GM23248 (cell line): Measurements from ENCODE around the gene GASK1A. TPM values are rescaled to one million over a fixed set of nuclear protein-coding genes. Genes with fewer than 3 reads are reported as not detected.
A peak's percentile ranks its signal among the peaks of the same experiment; 100 is the strongest.

ENCODE experiments used
- DNase-seq: peaks from one replicate; pipeline ENCODE4 v3.0.0-alpha.2; 2015
- H2AFZ ChIP-seq: fragments of 200-600 bp; sonication (generic); 2 replicates; pipeline ENCODE4 v1.6.1; 2016; ENCODE audit warnings: antibody characterized with exemption
- H3F3A ChIP-seq: fragments of 200-600 bp; sonication (generic); 2 replicates; pipeline ENCODE4 v1.6.1; 2016; ENCODE audit warnings: mild to moderate bottlenecking, antibody characterized with exemption, mixed run types; ENCODE audit not compliant: insufficient read depth
- H3K27ac ChIP-seq: fragments of 200-600 bp; sonication (generic); 2 replicates; pipeline ENCODE4 v1.5.1; 2016; ENCODE audit warnings: mild to moderate bottlenecking
- H3K27me3 ChIP-seq: fragments of 200-600 bp; sonication (generic); replicated peaks from 2 replicates; pipeline ENCODE4 v1.6.1; 2016; ENCODE audit warnings: mild to moderate bottlenecking; ENCODE audit not compliant: insufficient read depth
- H3K36me3 ChIP-seq: fragments of 200-600 bp; sonication (generic); 2 replicates; pipeline ENCODE4 v1.6.1; 2016; ENCODE audit warnings: low read depth, mild to moderate bottlenecking
- H3K4me1 ChIP-seq: fragments of 200-600 bp; sonication (generic); 2 replicates; pipeline ENCODE4 v1.6.1; 2016; ENCODE audit warnings: mild to moderate bottlenecking; ENCODE audit not compliant: insufficient read depth
- H3K4me2 ChIP-seq: fragments of 200-600 bp; sonication (generic); one replicate; pipeline ENCODE4 v1.6.1; 2016; ENCODE audit warnings: mild to moderate bottlenecking; ENCODE audit not compliant: unreplicated experiment
- H3K4me3 ChIP-seq: fragments of 200-600 bp; sonication (generic); 2 replicates; pipeline ENCODE4 v1.5.1; 2016; ENCODE audit warnings: mild to moderate bottlenecking
- H3K79me2 ChIP-seq: fragments of 200-600 bp; sonication (generic); 2 replicates; pipeline ENCODE4 v1.6.1; 2016; ENCODE audit warnings: mild to moderate bottlenecking; ENCODE audit not compliant: insufficient read depth
- H3K9ac ChIP-seq: fragments of 200-600 bp; sonication (generic); 2 replicates; pipeline ENCODE4 v1.6.1; 2016; ENCODE audit warnings: mild to moderate bottlenecking
- H3K9me2 ChIP-seq: fragments of 200-600 bp; sonication (generic); 2 replicates; pipeline ENCODE4 v1.6.1; 2016; ENCODE audit warnings: mixed run types, mild to moderate bottlenecking, moderate library complexity; ENCODE audit not compliant: insufficient read depth
- H3K9me3 ChIP-seq: fragments of 200-600 bp; sonication (generic); one replicate; pipeline ENCODE4 v1.6.1; 2017; ENCODE audit warnings: low read depth
- H4K20me1 ChIP-seq: fragments of 200-600 bp; sonication (generic); 2 replicates; pipeline ENCODE4 v1.6.0; 2016; ENCODE audit not compliant: insufficient read depth
- EZH2 ChIP-seq: fragments of 200-600 bp; sonication (generic); IDR thresholded peaks from 2 replicates; pipeline ENCODE4 v1.6.1; 2018; ENCODE audit warnings: antibody characterized with exemption, mild to moderate bottlenecking; ENCODE audit not compliant: insufficient read depth, poor library complexity, severe bottlenecking
- EZH2phosphoT487 ChIP-seq: fragments of 200-600 bp; sonication (generic); IDR thresholded peaks from 2 replicates; pipeline ENCODE4 v1.6.1; 2018; ENCODE audit warnings: antibody characterized with exemption, moderate library complexity, mild to moderate bottlenecking, low read depth; ENCODE audit not compliant: insufficient read depth
- WGBS, 2 experiments: methylation state at CpG; one replicate each; pipeline ENCODE4 v1.1.6; 2015 to 2017; ENCODE audit warnings: low lambda C conversion rate in 2 of 2, low coverage in 1 of 2; ENCODE audit errors: missing lambda C conversion rate in 2 of 2; 5-methylcytosine and 5-hydroxymethylcytosine counted together
- in situ Hi-C: fragments of 300-500 bp; cut with MboI; formaldehyde crosslinking; loops from 2 replicates; pipeline ENCODE4 v1.15.0; 2020
- polyA plus RNA-seq: library from polyadenylated mRNA; unstranded; fragments of >200 nt; fragmentation: Nextera tagmentation; extraction: Ambion mirVana; gene quantifications from 2 replicates; pipeline ENCODE4 v1.2.1, GENCODE V29; 2016
- total RNA-seq: library from RNA; depleted of rRNA; stranded (reverse); fragments of >200 nt; shearing (Covaris generic); gene quantifications from 2 replicates; pipeline ENCODE4 v1.2.3, GENCODE V29; 2014

Gene GASK1A
- total and polyA plus RNA-seq, 2 experiments from 2014 or later, result 0.08 to 1.8 TPM

GRCh38 chr3:43006825-43007224 is 27.7 kb downstream of the GASK1A start:
- Histone ChIP-seq H3K79me2 (no peaks in the 10 kb centered on the region), H3K9me2 (no peaks in the 10 kb centered on the region)
- 82 to 90% methylated on average over 2 of the region's 2 CpGs for WGBS, 2 experiments

GRCh38 chr3:43009547-43009946 is 30.4 kb downstream of the GASK1A start:
- no peaks in the 10 kb centered on the region for H3K36me3 ChIP-seq
- no peaks in the 10 kb centered on the region; the same call in 1 of the 2 replicates for H3F3A ChIP-seq
- H4K20me1 ChIP-seq, result no peaks in the 10 kb centered on the region
- WGBS, 2 experiments, result 63 to 79% methylated on average over 3 of the region's 3 CpGs
- no peak overlapping the region for H3K27ac ChIP-seq
- no peak for DNase-seq
- H3K9me3 ChIP-seq, result no peaks in the 10 kb centered on the region
- no peaks in the 10 kb centered on the region for H3K79me2 ChIP-seq
- in situ Hi-C loops, result no loop called here
- TF ChIP-seq EZH2phosphoT487, result no peak
- TF ChIP-seq EZH2, result no peak
- no peak overlapping the region for H3K4me3 ChIP-seq
- H2AFZ ChIP-seq, result no peak overlapping the region
- H3K9me2 ChIP-seq, result no peaks in the 10 kb centered on the region
- no peaks in the 10 kb centered on the region for H3K27me3 ChIP-seq
- H3K4me1 ChIP-seq, result peaks cover 4% of the 10 kb centered on the region
- no peak overlapping the region for H3K4me2 ChIP-seq
- no peak overlapping the region for H3K9ac ChIP-seq

More at GRCh38 chr3:43006825-43007224, 27.7 kb downstream of the GASK1A start:
- no peak overlapping the region for H3K4me2 ChIP-seq
- in situ Hi-C loops, result no loop called here
- peaks cover 20% of the 10 kb centered on the region for H3K4me1 ChIP-seq
- DNase-seq, result peak; percentile 8
- H3K27ac ChIP-seq, result no peak overlapping the region
- H2AFZ ChIP-seq, result no peak overlapping the region
- H3K9ac ChIP-seq, result no peak overlapping the region
- H3K27me3 ChIP-seq, result no peaks in the 10 kb centered on the region
- H3K9me3 ChIP-seq, result no peaks in the 10 kb centered on the region
- H3K4me3 ChIP-seq, result no peak overlapping the region
- TF ChIP-seq EZH2, result no peak
- TF ChIP-seq EZH2phosphoT487, result no peak
- peaks cover 5% of the 10 kb centered on the region; the same call in 1 of the 2 replicates for H3F3A ChIP-seq
- H4K20me1 ChIP-seq, result no peaks in the 10 kb centered on the region
- H3K36me3 ChIP-seq, result no peaks in the 10 kb centered on the region

GRCh38 chr3:43010638-43011037 is 31.5 kb downstream of the GASK1A start:
- H3K4me2 ChIP-seq, result no peak overlapping the region
- no peaks in the 10 kb centered on the region for H3K36me3 ChIP-seq
- H3K79me2 ChIP-seq, result no peaks in the 10 kb centered on the region
- H3K27me3 ChIP-seq, result no peaks in the 10 kb centered on the region
- H3K4me1 ChIP-seq, result no peaks in the 10 kb centered on the region
- no peaks in the 10 kb centered on the region for H3F3A ChIP-seq
- no peaks in the 10 kb centered on the region for H3K9me3 ChIP-seq
- no peak for DNase-seq
- no peak overlapping the region for H3K4me3 ChIP-seq
- no peak overlapping the region for H2AFZ ChIP-seq
- TF ChIP-seq EZH2phosphoT487, result no peak
- no peak for TF ChIP-seq EZH2
- H3K9me2 ChIP-seq, result no peaks in the 10 kb centered on the region
- H4K20me1 ChIP-seq, result no peaks in the 10 kb centered on the region
- no peak overlapping the region for H3K27ac ChIP-seq
- H3K9ac ChIP-seq, result no peak overlapping the region
- in situ Hi-C loops, result no loop called here

- H3K36me3 ChIP-seq, result no peaks in the 10 kb centered on the region
- WGBS, 2 experiments, result 56 to 59% methylated on average over 3 of the region's 3 CpGs
- TF ChIP-seq EZH2, result no peak
- TF ChIP-seq EZH2phosphoT487, result no peak
Observed at GRCh38 chr3:43011638-43012037, 32.5 kb downstream of the GASK1A start.

GRCh38 chr3:43012174-43012573 is 33.1 kb downstream of the GASK1A start:
- H3K4me1 ChIP-seq, result no peaks in the 10 kb centered on the region
- TF ChIP-seq EZH2 (no peak), EZH2phosphoT487 (no peak)
- no peak overlapping the region for H2AFZ ChIP-seq
- H3K27ac ChIP-seq, result no peak overlapping the region
- H3F3A ChIP-seq, result no peaks in the 10 kb centered on the region
- no peak overlapping the region for H3K4me2 ChIP-seq
- H3K9me3 ChIP-seq, result no peaks in the 10 kb centered on the region
- in situ Hi-C loops, result no loop called here
- H3K79me2 ChIP-seq, result no peaks in the 10 kb centered on the region
- no peaks in the 10 kb centered on the region for H4K20me1 ChIP-seq
- no peak for DNase-seq
- no peaks in the 10 kb centered on the region for H3K9me2 ChIP-seq
- no peak overlapping the region for H3K4me3 ChIP-seq
- H3K27me3 ChIP-seq, result no peaks in the 10 kb centered on the region
- H3K9ac ChIP-seq, result no peak overlapping the region
- H3K36me3 ChIP-seq, result no peaks in the 10 kb centered on the region

More at GRCh38 chr3:43011638-43012037, 32.5 kb downstream of the GASK1A start:
- in situ Hi-C loops, result no loop called here
- no peak overlapping the region for H2AFZ ChIP-seq
- H4K20me1 ChIP-seq, result no peaks in the 10 kb centered on the region
- H3K4me3 ChIP-seq, result no peak overlapping the region
- no peak overlapping the region for H3K9ac ChIP-seq
- H3K79me2 ChIP-seq, result no peaks in the 10 kb centered on the region
- no peak overlapping the region for H3K27ac ChIP-seq
- no peaks in the 10 kb centered on the region for H3K4me1 ChIP-seq
- no peaks in the 10 kb centered on the region for H3K27me3 ChIP-seq
- H3K9me3 ChIP-seq, result no peaks in the 10 kb centered on the region
- no peak for DNase-seq
- no peak overlapping the region for H3K4me2 ChIP-seq
- no peaks in the 10 kb centered on the region for H3K9me2 ChIP-seq
- no peaks in the 10 kb centered on the region for H3F3A ChIP-seq
